Measurements from ENCODE around the gene GRIA4. TPM values are rescaled to one million over a fixed set of nuclear protein-coding genes. Genes with fewer than 3 reads are reported as not detected.

GRIA4 gene
- total and polyA plus RNA-seq, 5 donors from 2014 or later, result not detected

GRCh38 chr11:105935791-105936190 is 325.9 kb downstream of the GRIA4 start:
- Mint-ChIP-seq H3K27ac (no peak overlapping the region), H3K36me3 (no peaks in the 10 kb centered on the region), H3K9me3 (no peaks in the 10 kb centered on the region), H3K27me3 (no peaks in the 10 kb centered on the region), H3K4me3 (no peak overlapping the region), H3K4me1 (no peaks in the 10 kb centered on the region)
- DNase-seq (no peak), ATAC-seq (ENCODE audit: low read depth in 2 of 2) (no peak)
- H3K4me1 ChIP-seq (ENCODE audit: control insufficient read depth, insufficient read depth, low read length, poor library complexity, severe bottlenecking), result no peaks in the 10 kb centered on the region
- H3K36me3 ChIP-seq (ENCODE audit: control insufficient read depth, insufficient read depth, low read length), result no peaks in the 10 kb centered on the region
- no peaks in the 10 kb centered on the region for H3K9me3 ChIP-seq (ENCODE audit: control insufficient read depth in 2 of 2, low read length in 2 of 2)
- no peak overlapping the region for H3K4me3 ChIP-seq (ENCODE audit: low read depth, low read length)
- H3K27ac ChIP-seq (ENCODE audit: insufficient read depth, low read length, poor library complexity, severe bottlenecking), result no peak overlapping the region
- no peaks in the 10 kb centered on the region for H3K27me3 ChIP-seq (ENCODE audit: control insufficient read depth, insufficient read depth, low read length)

GRCh38 chr11:105937331-105937730 is 327.5 kb downstream of the GRIA4 start:
- ATAC-seq (ENCODE audit: low read depth in 2 of 2) (no peak), DNase-seq (no peak)
- Mint-ChIP-seq H3K36me3 (no peaks in the 10 kb centered on the region), H3K4me1 (no peaks in the 10 kb centered on the region), H3K9me3 (no peaks in the 10 kb centered on the region), H3K27ac (no peak overlapping the region), H3K4me3 (no peak overlapping the region), H3K27me3 (no peaks in the 10 kb centered on the region)
- Histone ChIP-seq H3K27ac (ENCODE audit: insufficient read depth, low read length, poor library complexity, severe bottlenecking) (no peak overlapping the region), H3K9me3 (ENCODE audit: control insufficient read depth in 2 of 2, low read length in 2 of 2) (no peaks in the 10 kb centered on the region), H3K36me3 (ENCODE audit: control insufficient read depth, insufficient read depth, low read length) (no peaks in the 10 kb centered on the region), H3K27me3 (ENCODE audit: control insufficient read depth, insufficient read depth, low read length) (no peaks in the 10 kb centered on the region), H3K4me1 (ENCODE audit: control insufficient read depth, insufficient read depth, low read length, poor library complexity, severe bottlenecking) (no peaks in the 10 kb centered on the region), H3K4me3 (ENCODE audit: low read depth, low read length) (no peak overlapping the region)

- H3K27ac ChIP-seq (ENCODE audit: insufficient read depth, low read length, poor library complexity, severe bottlenecking), result no peak overlapping the region
- Mint-ChIP-seq H3K36me3 (no peaks in the 10 kb centered on the region), H3K27me3 (no peaks in the 10 kb centered on the region), H3K27ac (no peak overlapping the region), H3K4me1 (no peaks in the 10 kb centered on the region), H3K9me3 (no peaks in the 10 kb centered on the region), H3K4me3 (no peak overlapping the region)
- H3K4me3 ChIP-seq (ENCODE audit: low read depth, low read length), result no peak overlapping the region
- no peak for ATAC-seq (ENCODE audit: low read depth in 2 of 2)
- DNase-seq, result no peak
- H3K27me3 ChIP-seq (ENCODE audit: control insufficient read depth, insufficient read depth, low read length), result no peaks in the 10 kb centered on the region
- no peaks in the 10 kb centered on the region for H3K4me1 ChIP-seq (ENCODE audit: control insufficient read depth, insufficient read depth, low read length, poor library complexity, severe bottlenecking)
- H3K9me3 ChIP-seq (ENCODE audit: control insufficient read depth in 2 of 2, low read length in 2 of 2), result no peaks in the 10 kb centered on the region
- no peaks in the 10 kb centered on the region for H3K36me3 ChIP-seq (ENCODE audit: control insufficient read depth, insufficient read depth, low read length)
These were observed 327.9 kb downstream of the GRIA4 start for GRCh38 chr11:105937738-105938137.

GRCh38 chr11:105942921-105943320 is 333.0 kb downstream of the GRIA4 start:
- Mint-ChIP-seq H3K4me1 (no peaks in the 10 kb centered on the region), H3K4me3 (no peak overlapping the region), H3K27me3 (no peaks in the 10 kb centered on the region), H3K9me3 (no peaks in the 10 kb centered on the region), H3K36me3 (no peaks in the 10 kb centered on the region), H3K27ac (no peak overlapping the region)
- Histone ChIP-seq H3K36me3 (ENCODE audit: control insufficient read depth, insufficient read depth, low read length) (no peaks in the 10 kb centered on the region), H3K4me3 (ENCODE audit: low read depth, low read length) (no peak overlapping the region), H3K4me1 (ENCODE audit: control insufficient read depth, insufficient read depth, low read length, poor library complexity, severe bottlenecking) (no peaks in the 10 kb centered on the region), H3K27ac (ENCODE audit: insufficient read depth, low read length, poor library complexity, severe bottlenecking) (no peak overlapping the region), H3K9me3 (ENCODE audit: control insufficient read depth in 2 of 2, low read length in 2 of 2) (no peaks in the 10 kb centered on the region), H3K27me3 (ENCODE audit: control insufficient read depth, insufficient read depth, low read length) (no peaks in the 10 kb centered on the region)
- ATAC-seq (ENCODE audit: low read depth in 2 of 2), result no peak
- DNase-seq, result no peak

GRCh38 chr11:105948918-105949590 is 339.2 kb downstream of the GRIA4 start:
- no peak overlapping the region for H3K4me3 Mint-ChIP-seq
- ATAC-seq (ENCODE audit: low read depth in 2 of 2), result no peak
- Histone ChIP-seq H3K4me3 (ENCODE audit: low read depth, low read length) (no peak overlapping the region), H3K27ac (ENCODE audit: insufficient read depth, low read length, poor library complexity, severe bottlenecking) (no peak overlapping the region), H3K27me3 (ENCODE audit: control insufficient read depth, insufficient read depth, low read length) (no peaks in the 10 kb centered on the region), H3K9me3 (ENCODE audit: control insufficient read depth in 2 of 2, low read length in 2 of 2) (no peaks in the 10 kb centered on the region), H3K4me1 (ENCODE audit: control insufficient read depth, insufficient read depth, low read length, poor library complexity, severe bottlenecking) (no peaks in the 10 kb centered on the region), H3K36me3 (ENCODE audit: control insufficient read depth, insufficient read depth, low read length) (no peaks in the 10 kb centered on the region)
- no peaks in the 10 kb centered on the region for H3K4me1 Mint-ChIP-seq
- no peaks in the 10 kb centered on the region for H3K36me3 Mint-ChIP-seq
- H3K9me3 Mint-ChIP-seq, result peaks cover 0 to 3% (median 0%) of the 10 kb centered on the region in 7 donors
- no peaks in the 10 kb centered on the region for H3K27me3 Mint-ChIP-seq
- DNase-seq, result no peak
- H3K27ac Mint-ChIP-seq, result no peak overlapping the region

- Mint-ChIP-seq H3K36me3 (no peaks in the 10 kb centered on the region), H3K9me3 (peaks cover 0 to 15% (median 3%) of the 10 kb centered on the region in 7 donors), H3K27ac (no peak overlapping the region), H3K4me1 (no peaks in the 10 kb centered on the region), H3K4me3 (no peak overlapping the region), H3K27me3 (peaks cover 4% of the 10 kb centered on the region)
- H3K36me3 ChIP-seq (ENCODE audit: control insufficient read depth, insufficient read depth, low read length), result no peaks in the 10 kb centered on the region
- H3K9me3 ChIP-seq (ENCODE audit: control insufficient read depth in 2 of 2, low read length in 2 of 2), result no peaks in the 10 kb centered on the region
- ATAC-seq (ENCODE audit: low read depth in 2 of 2) (no peak), DNase-seq (no peak)
- H3K4me3 ChIP-seq (ENCODE audit: low read depth, low read length), result no peak overlapping the region
- no peaks in the 10 kb centered on the region for H3K4me1 ChIP-seq (ENCODE audit: control insufficient read depth, insufficient read depth, low read length, poor library complexity, severe bottlenecking)
- H3K27ac ChIP-seq (ENCODE audit: insufficient read depth, low read length, poor library complexity, severe bottlenecking), result no peak overlapping the region
- H3K27me3 ChIP-seq (ENCODE audit: control insufficient read depth, insufficient read depth, low read length), result no peaks in the 10 kb centered on the region
These were observed 344.0 kb downstream of the GRIA4 start for GRCh38 chr11:105953886-105954285.

GRCh38 chr11:105960252-105961245 is 350.7 kb downstream of the GRIA4 start:
- no peak overlapping the region for H3K27ac Mint-ChIP-seq
- no peak for DNase-seq
- H3K36me3 Mint-ChIP-seq, result no peaks in the 10 kb centered on the region

More at GRCh38 chr11:105960252-105961245, 350.7 kb downstream of the GRIA4 start:
- peaks cover 0 to 15% (median 0%) of the 10 kb centered on the region in 7 donors for H3K9me3 Mint-ChIP-seq
- Histone ChIP-seq H3K4me3 (ENCODE audit: low read depth, low read length) (no peak overlapping the region), H3K27me3 (ENCODE audit: control insufficient read depth, insufficient read depth, low read length) (no peaks in the 10 kb centered on the region), H3K36me3 (ENCODE audit: control insufficient read depth, insufficient read depth, low read length) (no peaks in the 10 kb centered on the region), H3K4me1 (ENCODE audit: control insufficient read depth, insufficient read depth, low read length, poor library complexity, severe bottlenecking) (no peaks in the 10 kb centered on the region), H3K27ac (ENCODE audit: insufficient read depth, low read length, poor library complexity, severe bottlenecking) (no peak overlapping the region), H3K9me3 (ENCODE audit: control insufficient read depth in 2 of 2, low read length in 2 of 2) (no peaks in the 10 kb centered on the region)
- no peaks in the 10 kb centered on the region for H3K27me3 Mint-ChIP-seq
- ATAC-seq (ENCODE audit: low read depth in 2 of 2), result no peak
- H3K4me3 Mint-ChIP-seq, result no peak overlapping the region
- no peaks in the 10 kb centered on the region for H3K4me1 Mint-ChIP-seq
